ENCODE data around the gene JPH3. TPM values are rescaled to one million over a fixed set of nuclear protein-coding genes. Genes with fewer than 3 reads are reported as not detected.
A peak's percentile ranks its signal among the peaks of the same experiment; 100 is the strongest.

The JPH3 gene
- polyA plus RNA-seq, 4 donors, result 0.55 to 1.1 (median 0.66) TPM

GRCh38 chr16:87648236-87648635 lies 45.9 kb downstream of the JPH3 start:
- no peak for DNase-seq (ENCODE audit: low read depth in 4 of 4, low spot score in 3 of 4)

DNA sequence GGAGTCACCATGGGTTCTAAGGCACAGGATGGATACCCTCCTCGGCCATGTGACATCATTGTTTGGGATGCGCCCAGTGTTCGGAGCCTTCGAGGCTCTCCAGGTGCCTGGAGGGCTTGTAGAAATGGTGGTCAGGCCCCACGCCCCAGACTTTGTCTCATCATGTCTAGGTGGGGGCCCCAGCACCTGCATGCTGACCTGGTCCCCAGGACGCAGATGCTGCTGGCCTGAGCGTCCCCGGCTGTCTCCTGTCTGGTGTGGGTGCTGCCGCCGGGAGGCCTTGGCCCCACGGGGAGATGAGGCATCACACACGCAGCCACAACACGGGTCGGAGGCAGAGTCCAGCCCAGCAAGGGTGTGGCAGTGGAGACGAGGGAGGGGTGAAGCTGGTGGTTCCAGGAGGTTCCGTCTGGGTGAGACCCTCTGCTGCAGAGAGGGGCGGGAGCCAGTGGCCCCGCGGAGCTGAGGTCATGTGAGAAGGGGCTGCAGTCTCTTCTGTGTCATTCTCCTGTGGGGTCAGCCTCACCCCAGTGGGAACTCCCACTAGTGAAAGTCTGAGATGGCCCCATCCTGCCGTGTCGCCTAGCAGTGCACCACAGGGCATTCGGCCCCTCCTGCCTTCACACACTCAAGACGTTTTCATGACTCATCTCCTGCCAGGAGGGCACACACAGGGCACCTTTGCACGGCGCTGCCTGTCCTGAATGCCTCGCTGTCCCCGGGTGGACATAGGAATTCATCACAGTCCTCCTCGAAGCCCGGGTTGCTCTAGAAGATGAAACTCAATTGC lies 46.6 kb downstream of the JPH3 start:
- DNase-seq (ENCODE audit: low read depth in 4 of 4, low spot score in 3 of 4), result no peak

DNA sequence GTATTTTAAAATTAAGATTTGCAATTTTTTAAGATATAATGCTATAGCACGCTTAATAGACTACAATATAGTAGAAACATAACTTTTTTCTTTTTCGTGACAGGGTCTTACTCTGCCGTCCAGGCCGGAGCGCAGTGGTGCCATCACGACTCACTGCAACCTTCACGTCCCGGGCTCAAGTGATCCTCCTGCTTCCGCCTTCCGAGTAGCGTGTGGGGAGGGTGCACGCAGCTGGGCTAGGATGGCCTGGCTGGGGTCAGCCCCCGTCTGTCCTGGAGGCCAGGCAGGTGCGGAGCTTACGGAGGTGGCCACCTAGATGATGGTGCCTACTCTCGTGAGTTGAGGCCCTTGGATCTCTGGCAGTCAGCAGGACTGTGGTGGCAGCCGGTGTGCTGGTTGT lies 50.1 kb downstream of the JPH3 start:
- DNase-seq (ENCODE audit: low read depth in 4 of 4, low spot score in 3 of 4), result no peak

GRCh38 chr16:87652799-87653198 lies 50.5 kb downstream of the JPH3 start:
- no peak for DNase-seq (ENCODE audit: low read depth in 4 of 4, low spot score in 3 of 4)

DNA sequence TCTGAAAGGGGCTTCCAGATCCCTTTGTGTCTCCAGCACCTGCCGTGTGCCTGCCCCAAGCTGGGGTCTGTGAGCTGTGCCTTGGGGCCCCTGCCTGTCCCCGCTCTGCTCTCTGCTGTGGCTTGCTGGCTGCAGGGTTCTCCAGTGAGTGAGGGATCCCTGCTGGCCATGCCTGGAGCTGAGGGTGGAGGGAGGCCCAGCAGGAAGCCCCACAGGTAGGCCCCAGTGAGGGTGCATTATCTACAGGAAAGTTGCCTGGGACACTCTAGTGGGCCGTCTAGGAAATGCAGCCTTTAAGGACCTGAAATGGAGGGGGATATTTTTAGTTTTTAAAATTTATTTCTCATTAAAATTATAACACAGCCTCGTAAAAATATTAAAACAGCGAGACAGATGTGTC lies 50.9 kb downstream of the JPH3 start:
- DNase-seq (ENCODE audit: low read depth in 4 of 4, low spot score in 3 of 4), result no peak

DNA sequence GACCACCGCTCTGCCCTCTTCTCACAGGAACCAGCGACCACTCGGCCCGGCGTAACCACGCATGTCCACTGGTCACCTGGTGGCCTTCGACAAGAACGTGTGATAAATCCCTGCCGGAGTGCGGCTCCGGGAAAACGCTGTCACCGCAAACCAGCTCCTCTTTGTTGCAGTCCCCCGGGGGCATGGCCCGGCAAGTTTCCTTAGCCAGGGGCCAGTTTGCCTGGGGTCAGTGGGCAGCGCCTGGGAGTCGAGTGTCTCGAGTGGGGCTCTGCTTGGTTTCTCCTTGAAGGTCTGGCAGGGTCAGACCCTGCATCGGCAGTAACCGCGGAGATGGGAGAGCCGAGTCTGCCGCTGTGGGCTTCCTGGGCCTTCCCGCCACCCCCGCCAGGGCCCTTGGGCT lies 52.5 kb downstream of the JPH3 start:
- no peak for DNase-seq (ENCODE audit: low read depth in 4 of 4, low spot score in 3 of 4)

- DNase-seq (ENCODE audit: low read depth in 4 of 4, low spot score in 3 of 4), result no peak
These were observed 54.0 kb downstream of the JPH3 start for GRCh38 chr16:87656328-87656727.

DNA sequence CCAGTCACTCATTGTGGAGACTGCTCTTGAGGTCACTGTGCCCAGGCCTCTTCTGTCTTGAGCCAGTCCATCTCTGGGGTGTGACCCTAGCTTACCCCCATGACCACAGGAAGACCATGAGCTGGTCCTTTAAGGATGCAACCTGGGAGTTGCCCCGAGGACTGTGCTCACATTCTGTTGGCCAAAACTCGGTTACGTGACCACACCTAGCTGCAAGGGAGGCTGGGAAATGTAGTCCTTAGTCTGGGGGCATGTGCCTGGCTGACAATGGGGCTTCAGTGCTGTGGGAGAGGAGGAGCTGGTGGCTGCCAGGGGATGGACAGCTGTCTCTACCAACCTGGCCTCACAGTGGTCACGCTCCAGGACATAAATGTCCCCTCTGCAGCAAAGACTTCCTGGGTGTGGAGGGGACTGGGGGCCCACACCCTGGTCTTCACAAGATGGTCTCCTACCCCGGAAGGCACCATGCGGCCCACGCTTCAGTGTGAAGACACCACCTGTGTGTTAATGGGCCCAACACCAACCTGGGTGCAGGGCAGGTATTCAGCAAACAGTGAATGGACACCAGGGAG lies 55.4 kb downstream of the JPH3 start:
- no peak for DNase-seq (ENCODE audit: low read depth in 4 of 4, low spot score in 3 of 4)

DNA sequence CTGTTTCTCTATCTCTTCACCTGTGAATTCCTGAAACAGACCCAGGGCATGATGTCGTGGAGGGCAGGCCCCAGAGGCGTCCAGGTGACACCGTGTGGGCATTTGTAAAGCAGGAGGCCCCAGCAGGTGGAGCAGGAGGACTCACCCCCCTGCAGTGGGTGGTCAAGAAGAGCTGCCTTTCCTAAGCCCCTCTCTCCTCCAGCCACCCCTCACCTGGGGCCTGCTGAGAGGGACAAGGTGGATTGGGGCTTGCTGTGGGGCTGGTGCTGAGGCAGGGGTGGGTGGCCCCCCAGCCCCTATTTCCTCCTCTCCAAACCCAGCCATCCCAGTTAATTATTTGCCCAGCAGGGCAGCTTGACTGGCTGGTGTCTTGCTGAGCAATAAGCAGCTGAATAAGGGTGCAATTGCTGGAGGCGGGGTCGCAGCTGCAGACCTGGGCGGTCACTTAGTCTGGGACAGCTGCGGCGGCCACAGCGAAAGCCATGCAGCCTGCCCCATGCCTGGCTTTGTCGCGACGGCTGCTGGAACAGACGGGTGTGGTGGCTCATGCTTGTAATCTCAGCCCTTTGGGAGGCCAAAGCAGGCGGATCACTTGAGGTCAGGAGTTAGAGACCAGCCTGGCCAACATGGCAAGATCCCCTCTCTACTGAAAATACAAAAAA lies 56.4 kb downstream of the JPH3 start:
- DNase-seq (ENCODE audit: low read depth in 4 of 4, low spot score in 3 of 4), result no peak

GRCh38 chr16:87661561-87661960 lies 59.3 kb downstream of the JPH3 start:
- peak; percentile 25 to 49 (median 34) for DNase-seq (ENCODE audit: low read depth in 4 of 4, low spot score in 3 of 4)

- DNase-seq (ENCODE audit: low read depth in 4 of 4, low spot score in 3 of 4), result no peak
These were observed 60.2 kb downstream of the JPH3 start for GRCh38 chr16:87662254-87663204.

- DNase-seq (ENCODE audit: low read depth in 4 of 4, low spot score in 3 of 4), result no peak
These were observed 62.5 kb downstream of the JPH3 start for GRCh38 chr16:87664792-87665191.

DNA sequence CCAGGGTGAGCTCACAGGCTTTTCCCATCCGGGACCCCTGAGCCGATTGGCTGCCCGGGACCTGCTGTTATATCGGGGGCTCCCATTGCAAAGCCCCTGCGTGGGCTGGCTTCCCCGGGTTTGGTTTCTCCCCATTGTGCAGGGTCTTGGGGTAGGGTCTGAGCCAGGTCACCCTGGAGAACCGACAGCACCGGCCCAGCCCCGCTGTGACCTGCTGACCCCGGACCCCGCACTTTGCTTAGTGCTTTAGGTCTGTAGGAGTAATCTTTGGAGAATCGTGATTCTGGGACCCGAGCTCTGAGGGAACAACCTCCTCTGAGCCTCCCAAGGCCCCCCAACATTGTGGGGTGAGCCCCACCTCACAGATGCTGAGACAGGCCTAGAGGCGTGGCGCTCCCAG lies 62.9 kb downstream of the JPH3 start:
- no peak for DNase-seq (ENCODE audit: low read depth in 4 of 4, low spot score in 3 of 4)

GRCh38 chr16:87666919-87667318 lies 64.6 kb downstream of the JPH3 start:
- DNase-seq (ENCODE audit: low read depth in 4 of 4, low spot score in 3 of 4), result no peak

DNA sequence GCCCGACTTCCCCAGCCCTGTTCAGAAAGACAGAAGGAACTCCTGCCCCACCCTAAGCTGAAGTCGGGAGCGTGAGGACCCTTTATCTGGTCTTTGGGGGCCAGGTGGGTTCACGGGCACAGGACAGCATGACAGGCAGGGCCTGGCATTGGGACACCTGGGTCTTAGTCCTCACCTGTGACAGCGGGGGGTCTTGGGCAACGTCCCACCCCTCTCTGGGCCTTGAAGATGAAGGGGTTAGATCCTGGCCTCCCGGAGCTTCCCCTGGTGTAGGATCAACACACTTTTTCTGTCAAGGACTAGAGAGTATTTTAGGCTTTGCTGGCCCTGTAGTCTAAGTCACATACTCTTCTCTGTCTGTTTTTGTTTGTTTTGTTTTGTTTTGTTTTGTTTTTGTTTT lies 65.1 kb downstream of the JPH3 start:
- DNase-seq (ENCODE audit: low read depth in 4 of 4, low spot score in 3 of 4), result no peak

DNA sequence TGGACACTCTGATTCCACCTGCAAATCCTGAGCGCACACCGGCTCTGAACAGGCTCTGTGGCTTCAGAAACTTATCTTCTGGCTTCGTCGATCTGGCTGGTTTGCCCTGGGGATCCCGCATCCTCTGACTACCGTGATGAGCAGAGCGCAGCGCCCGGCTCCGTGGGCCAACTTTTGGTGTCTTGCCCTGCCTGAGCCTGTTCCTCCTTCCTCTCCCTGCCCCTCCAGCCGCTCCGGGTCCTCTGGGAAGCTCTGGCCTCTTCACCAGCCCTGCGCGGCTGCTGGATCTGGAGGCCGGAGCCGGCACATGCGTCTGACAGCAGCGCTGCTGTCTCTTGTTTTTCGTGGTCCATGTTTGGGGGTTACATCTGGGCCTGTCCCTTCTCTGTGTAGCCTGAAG lies 65.6 kb downstream of the JPH3 start:
- no peak for DNase-seq (ENCODE audit: low read depth in 4 of 4, low spot score in 3 of 4)

- DNase-seq (ENCODE audit: low read depth in 4 of 4, low spot score in 3 of 4), result no peak
These were observed 67.4 kb downstream of the JPH3 start for GRCh38 chr16:87669672-87670071.

GRCh38 chr16:87671221-87671620 lies 68.9 kb downstream of the JPH3 start:
- DNase-seq (ENCODE audit: low read depth in 4 of 4, low spot score in 3 of 4), result no peak

- no peak for DNase-seq (ENCODE audit: low read depth in 4 of 4, low spot score in 3 of 4)
These were observed 69.5 kb downstream of the JPH3 start for GRCh38 chr16:87671715-87672270.

GRCh38 chr16:87674419-87674818 lies 72.1 kb downstream of the JPH3 start:
- DNase-seq (ENCODE audit: low read depth in 4 of 4, low spot score in 3 of 4), result no peak
